IPS-NIHi11 (cell line): Measurements from ENCODE around the gene SLC7A6.

ENCODE experiments used
- DNase-seq: peaks from one replicate; pipeline ENCODE4 v3.0.0; 2012; ENCODE audit warnings: mixed read lengths, low spot score

Gene SLC7A6

DNA sequence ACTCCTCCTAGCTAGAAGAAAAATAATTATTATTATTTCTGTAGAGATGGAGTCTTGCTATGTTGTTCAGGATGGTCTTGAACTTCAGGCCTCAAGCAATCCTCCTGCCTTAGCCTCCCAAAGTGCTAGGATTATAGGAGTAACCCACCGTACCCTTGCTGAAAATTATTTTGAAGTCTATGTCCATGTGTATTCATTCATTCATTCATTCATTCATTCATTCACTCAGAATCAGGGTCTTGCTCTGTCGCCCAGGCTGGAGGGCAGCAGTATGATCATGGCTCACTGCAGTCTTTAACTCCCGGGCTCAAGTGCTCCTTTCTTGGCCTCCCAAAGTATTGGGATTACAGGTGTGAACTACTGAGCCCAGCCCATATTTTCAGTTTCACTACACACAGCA lies 42.3 kb downstream of the SLC7A6 start:
- DNase-seq = no peak

DNA sequence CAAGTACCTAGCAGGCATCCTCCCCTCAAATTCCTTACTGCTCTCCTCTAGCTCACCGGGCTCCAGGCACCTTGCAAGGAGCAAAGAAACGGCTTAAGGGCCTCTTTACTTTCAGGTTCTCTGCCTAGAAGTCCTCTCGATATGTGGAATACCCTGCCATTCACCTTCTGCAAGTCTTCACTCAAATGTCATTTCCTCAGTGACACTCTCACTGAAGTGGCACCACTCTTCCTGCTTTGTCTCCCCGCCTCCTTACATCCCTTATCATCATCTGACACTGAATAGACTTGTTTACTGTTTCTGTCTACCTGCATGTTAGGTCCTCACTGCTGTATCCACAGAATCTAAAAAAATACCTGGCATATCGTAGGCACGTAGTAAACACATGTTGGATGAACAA lies 45.5 kb downstream of the SLC7A6 start:
- no peak for DNase-seq

DNA sequence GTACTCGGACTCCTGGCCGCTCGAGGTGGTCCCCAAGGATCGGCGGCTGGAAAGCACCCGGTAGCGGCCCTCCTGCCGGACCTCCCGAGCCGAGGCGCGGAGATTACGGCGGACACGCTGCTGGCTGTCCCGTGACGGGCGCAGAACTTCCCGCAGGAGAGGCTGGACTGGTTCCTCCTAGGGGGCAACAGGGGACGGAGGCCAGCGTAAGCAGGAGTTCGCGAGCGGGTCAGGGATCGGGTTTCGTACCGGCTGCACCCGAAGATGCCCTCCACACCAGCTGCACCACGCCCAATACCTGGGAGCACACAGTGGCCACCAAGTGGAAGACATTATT lies 46.1 kb downstream of the SLC7A6 start:
- DNase-seq = peak; percentile 83

DNA sequence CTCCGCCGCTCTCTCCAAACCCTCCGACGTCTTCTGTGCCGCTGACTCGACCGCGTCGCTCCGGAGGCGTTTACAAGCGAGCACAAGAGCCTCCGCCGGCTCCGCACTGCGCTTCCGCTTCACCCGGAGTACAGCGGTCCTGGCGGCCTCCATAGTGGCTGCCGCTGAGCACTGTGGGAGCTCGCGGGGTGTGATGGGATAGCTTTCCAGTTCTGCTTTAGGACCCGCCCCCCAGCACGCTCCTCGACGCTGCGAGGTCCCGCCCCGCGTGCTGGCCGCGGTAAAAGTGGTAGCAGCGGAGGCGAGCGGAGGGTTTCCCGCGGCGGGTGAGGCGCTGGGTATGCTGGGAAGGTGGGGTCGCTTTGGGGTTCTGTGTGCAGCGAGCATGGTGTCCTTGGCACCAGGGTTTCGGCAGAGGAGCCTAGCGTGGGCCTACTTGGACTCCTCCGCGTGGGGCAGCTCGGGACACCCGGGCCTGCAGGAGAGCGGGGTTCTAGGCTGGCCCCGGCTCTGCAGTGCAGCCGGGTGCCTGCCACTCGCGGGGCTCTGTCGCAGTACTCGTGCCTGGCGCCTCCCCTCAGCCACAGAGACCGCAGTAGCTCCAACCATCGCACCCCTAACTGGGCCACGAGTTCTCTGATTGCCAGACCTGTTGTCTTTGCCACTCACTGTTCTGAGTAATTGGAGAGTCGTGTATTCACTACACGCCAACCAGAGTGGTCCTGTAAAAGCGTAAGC lies 46.6 kb downstream of the SLC7A6 start, which contains the start of the genes PRMT7 and SLC7A6OS:
Gene PRMT7, plus strand, starts transcription at position 246 of the 738 bp plus-strand sequence. CDS start 4,961 bp downstream, outside the sequence.
Gene SLC7A6OS, minus strand, starts transcription at position 173 of the 738 bp plus-strand sequence. Its CDS starts 20 bp downstream, at position 153.
- DNase-seq = peak; percentile 99

DNA sequence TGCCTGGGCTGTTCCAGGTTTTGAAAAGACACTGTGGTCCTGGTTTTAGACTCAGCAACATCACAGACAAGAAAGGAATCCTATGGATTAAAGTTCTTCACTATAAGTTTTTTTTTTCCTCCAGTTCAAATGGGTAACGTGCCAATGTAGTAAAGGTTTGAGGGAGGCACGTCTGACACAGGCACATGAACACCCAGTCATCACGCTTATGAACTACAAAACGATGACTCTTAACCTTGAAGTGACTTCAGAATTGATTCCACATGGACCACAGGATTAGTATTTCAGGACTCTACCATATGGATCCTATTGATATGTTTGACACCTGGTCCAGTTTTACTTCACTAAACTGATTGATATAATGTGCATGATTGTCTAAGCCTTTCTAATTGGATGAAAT lies 48.8 kb downstream of the SLC7A6 start:
- DNase-seq = no peak

DNA sequence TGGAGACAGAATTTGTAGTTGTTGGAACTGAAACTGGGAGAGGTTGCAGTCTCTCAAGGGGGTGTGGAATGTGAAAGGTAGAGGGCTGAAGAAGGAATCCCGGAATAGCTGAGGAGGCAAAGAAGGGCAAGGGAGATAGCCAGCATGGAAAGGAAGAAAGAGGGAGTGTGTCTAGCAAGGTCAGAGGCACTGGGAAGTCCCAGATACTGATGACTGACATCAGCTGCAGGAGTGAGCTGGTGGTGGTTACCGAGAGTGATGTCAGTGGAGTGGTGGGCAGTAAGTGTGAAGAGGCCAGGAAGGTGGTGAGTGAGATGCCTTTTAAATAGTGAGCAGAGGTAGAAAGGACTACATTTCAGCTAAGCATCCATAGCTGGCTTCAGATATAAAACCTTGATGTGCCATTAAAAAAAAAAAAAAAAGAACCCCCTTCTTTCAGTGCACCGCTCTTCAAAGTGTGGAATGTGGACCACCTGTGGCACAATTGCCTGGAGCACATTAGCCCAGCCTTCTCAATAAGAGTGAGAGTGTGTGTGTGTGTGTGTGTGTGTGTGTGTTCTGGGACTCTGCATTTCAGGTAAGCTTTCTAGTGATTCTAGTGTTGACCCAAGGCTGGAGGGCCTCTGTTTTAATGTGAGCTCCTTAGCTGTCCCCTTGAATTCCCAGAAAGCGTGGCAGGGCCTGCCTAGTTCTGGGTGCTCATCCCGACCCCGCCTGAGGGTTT lies 55.0 kb downstream of the SLC7A6 start:
- DNase-seq = no peak

DNA sequence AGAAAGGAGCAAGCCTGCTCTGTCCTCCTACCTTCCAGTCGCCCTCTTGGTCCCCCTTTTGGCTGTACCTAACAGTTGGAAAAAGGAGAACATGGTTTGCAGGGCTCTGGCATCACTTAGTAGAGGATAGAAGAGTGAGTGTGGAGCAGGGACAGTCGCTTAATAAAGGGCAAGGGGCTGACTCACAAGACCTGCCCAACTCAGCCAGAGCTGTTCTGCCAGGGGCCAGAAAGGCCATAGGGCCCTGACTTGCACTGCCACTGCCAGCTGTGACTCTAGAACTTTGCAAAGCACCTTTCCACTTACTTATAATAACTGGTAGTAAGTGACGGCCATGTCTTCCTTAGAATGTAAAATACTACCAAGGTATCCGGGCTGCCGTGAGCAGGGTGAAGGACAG lies 60.0 kb downstream of the SLC7A6 start:
- no peak for DNase-seq

DNA sequence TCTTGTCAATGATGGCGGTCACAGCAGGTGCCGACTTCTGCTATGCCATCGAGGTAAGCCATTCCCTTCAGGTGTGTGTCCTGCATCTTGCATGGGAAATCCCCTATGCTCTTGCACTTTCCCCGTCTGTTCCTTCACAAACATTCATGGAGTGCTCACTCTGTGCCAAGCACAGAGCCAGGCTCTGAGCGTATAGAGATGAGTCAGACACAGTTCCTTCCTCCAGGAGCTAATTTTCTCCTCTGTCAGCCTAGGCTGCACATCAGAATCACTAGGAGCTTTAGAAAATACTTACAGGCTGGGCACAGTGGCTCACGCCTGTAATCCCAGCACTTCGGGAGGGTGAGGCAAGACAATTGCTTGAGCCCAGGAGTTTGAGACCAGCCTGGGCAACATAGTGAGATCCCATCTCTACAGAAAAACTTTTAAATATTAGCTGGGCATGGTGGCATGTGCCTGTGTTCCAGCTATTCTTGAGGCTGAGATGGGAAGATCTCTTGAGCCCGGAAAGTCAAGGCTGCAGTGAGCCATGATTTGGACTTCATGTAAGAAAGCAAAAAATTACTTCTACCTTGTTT lies 60.5 kb downstream of the SLC7A6 start:
- DNase-seq = no peak

DNA sequence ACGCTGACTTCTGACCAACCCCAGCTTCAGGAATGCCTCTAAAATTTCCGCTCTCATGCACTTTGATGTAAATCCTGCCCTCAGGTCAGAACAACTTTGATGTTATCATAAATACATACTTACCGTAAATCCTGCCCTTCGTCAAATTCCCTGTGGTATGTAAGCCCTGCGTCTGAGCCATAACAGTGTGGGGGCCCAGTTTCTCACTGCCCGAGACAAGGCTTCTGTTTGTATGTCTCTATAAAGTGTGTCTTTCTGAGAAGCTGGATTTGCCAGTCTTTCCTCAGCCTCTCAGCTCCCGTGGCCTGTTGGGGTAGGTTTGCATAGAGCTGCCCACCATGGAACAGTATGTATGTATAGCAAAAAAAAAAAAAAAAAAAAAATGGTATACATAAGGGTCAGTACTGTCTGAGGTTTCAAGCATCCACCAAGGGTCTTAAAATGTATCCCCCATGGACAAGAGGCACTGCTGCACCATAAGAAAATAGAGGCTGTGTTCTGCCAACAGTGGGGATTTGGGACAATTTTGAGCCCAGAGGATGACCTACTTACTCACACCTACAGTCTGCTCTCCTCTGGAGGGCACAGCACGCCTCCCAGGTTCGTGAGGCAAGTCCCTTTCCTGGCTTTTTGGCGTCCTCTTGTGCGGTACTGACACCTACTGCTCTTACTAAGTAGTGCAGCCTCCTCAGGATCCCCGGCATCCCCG lies 64.0 kb downstream of the SLC7A6 start:
- DNase-seq = peak; percentile 93

DNA sequence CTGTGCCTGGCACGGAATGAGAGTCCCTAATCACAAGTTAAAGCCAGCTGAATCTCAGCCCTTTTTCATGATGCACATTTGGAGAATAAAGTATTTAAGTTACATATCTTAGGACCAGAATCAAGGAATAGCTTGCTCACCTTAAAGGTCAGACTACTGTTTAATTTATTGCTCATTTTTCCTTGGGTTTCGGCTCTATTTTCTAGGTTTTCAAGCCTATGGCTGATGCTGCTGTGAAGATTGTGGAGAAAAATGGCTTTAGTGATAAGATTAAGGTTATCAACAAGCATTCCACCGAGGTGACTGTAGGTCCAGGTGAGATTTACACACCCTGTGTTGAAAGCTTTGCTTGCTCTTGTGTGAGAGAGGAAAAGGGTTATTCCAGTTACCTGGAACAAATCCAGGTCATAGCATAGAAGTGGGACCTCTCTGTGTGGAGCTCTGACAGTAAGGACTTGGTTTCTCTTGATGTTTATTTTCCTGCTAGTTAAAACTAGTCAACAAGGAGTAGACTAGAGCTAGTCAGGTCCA lies 64.6 kb downstream of the SLC7A6 start:
- no peak for DNase-seq

DNA sequence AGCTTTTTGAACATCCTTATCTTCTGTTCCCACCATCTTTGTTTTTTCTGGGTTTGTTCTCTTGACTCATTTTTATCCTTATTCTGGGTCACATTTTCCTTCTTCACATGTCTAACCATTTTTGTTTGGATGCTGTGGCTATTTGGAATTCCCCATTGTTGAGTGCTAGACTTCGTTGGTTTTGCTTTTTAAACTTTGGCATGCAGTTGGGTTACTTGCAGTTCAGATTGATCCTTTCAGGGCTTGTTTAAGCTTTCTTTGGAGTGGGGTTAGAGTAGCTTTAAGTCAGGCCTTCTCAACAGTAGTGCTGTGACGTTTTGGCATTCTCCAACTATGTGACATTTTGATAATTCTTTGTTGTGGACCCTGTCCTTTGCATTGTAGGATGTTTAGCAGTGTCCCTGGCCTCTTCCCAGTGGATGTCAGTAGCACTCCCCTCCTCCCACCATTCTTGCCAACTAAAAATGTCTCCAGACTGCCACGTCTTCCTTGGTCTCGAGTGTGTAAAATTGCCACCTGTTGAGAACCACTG lies 67.6 kb downstream of the SLC7A6 start:
- no peak for DNase-seq

DNA sequence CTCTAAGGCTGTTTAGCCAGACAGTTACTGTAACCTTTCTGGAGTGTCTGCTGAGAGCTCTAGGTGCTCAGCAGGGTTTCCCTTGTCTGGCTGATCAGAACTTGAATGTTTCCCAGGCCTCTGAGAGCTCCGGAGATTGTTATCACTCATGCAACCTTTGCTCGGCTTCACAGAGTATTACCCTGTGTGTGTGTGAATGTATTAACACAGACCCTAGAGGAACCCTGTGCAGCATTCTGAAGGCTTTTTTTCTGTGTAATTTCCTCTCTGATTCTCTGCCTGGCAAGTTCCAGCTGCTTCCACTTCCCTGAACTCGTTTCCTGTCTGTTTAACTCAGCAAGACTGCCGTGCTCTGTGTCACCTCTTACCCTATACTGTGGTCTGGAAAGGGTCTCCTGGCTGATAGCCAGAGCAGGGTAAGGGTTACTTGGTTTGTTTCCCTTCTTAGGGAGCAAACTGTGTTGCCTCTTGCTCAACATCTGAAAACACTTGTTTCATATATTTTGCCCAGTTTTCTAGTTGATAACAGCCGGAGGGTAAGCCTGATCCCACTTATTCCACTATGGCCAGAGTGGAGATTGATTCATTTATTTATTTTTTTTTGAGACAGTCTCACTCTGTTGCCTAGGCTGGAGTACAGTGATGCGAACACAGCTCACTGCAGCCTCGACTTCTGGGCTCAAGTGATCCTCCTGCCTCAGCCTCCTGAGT lies 68.2 kb downstream of the SLC7A6 start:
- DNase-seq = no peak

DNA sequence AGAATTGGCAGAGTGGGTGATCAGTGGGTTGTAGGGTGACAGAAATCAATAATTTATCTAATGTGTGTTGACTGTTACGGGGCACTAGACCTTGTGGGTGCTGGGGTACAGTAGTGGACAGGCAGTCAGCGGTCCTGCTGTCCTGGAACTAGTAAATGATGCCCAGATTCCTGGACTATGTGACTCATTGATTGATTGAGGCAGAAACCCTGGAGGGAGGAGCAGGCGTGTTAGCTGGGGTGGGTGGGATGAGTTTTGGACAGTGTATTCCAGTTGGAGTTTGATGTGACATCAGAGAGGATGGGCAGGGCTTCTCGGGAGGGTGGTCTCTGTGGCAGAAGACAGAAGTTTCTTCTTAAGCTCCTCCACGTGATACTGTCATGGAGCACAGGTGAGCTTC lies 70.8 kb downstream of the SLC7A6 start:
- no peak for DNase-seq

DNA sequence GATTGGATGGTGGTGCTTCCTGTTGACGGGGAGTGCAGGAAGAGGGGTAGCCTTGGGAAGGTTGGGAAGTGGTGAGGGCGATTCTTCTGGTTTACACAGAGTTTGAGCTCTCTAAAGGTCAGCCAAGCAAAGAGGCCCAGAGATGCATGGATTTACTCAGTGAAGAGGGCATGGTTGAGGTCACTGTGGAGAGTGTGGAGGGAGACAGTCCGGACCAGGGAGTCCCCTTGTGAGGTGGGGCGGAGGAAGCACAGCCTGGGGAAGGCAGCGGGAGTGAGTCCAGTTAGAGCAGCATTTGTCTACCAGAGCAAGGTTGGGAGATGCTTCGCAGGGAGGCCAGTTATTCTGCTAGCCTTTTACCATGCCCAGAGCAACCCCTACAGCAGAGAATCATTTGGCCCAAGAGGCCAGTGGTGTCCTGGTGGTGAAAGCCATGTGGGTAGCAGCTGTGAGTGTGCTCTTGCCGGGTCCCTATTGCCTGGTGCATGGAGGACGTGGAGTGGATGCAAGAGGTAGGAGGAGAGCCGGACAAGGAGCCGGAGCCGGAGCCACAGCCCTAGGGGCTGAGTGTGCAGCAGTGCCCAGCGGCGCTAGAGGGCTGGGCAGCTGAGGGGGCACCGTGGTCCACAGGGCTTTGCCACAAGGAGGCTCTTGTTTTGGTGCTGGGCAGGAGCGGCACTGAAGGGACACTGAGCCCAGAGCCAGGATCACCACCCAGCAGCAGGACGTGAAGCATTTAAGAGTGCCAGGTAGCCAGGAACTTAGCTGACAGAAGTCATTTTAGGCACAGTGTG lies 74.2 kb downstream of the SLC7A6 start:
- DNase-seq = no peak

DNA sequence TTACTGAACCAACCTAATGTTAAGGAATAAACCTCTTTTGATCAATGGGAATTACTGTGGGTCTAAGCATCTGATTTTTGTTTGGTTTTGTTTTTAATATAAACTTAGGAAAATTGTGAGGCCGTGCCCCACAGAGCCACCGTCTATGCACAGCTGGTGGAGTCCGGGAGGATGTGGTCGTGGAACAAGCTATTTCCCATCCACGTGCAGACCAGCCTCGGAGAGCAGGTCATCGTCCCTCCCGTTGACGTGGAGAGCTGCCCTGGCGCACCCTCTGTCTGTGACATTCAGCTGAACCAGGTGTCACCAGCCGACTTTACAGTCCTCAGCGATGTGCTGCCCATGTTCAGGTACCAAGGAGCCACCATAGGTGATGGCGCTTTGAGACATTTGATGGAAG lies 74.9 kb downstream of the SLC7A6 start:
- DNase-seq = no peak

DNA sequence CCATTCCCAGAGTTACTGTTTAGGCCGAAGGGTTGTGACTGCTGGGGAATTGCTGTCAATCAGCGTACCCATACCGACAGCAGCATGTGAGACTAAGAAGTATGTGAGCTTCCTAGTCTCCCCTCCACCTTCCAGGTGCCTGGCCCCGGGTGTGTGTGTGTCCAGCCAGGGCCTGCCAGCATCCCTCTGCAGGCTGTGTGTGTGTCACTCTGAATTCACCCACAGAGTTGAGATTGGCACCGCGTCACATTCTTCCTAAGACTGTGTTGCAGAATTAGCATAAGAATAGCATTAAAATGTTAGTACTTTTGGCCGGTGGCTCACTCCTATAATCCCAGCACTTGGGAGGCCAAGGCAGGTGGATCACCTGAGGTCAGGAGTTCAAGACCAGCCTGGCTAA lies 78.3 kb downstream of the SLC7A6 start:
- no peak for DNase-seq

DNA sequence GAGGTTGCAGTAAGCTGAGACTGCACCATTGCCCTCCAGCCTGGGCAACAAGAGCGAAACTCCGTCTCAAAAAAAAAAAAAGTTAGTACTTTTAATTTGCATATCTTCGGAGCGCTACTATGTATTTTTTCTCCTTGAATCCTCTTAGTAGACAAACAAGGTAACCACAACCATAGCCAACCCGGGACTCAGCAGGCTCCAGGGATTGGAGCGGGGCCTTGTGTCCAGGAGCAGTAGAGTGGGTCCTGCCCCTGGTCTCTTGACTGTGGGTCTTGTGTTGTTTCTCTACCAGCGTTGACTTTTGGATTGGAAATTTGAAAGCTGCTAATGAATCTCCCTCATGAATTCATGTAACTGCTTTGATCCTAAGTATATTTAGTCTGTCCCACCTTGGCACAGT lies 78.8 kb downstream of the SLC7A6 start:
- no peak for DNase-seq

DNA sequence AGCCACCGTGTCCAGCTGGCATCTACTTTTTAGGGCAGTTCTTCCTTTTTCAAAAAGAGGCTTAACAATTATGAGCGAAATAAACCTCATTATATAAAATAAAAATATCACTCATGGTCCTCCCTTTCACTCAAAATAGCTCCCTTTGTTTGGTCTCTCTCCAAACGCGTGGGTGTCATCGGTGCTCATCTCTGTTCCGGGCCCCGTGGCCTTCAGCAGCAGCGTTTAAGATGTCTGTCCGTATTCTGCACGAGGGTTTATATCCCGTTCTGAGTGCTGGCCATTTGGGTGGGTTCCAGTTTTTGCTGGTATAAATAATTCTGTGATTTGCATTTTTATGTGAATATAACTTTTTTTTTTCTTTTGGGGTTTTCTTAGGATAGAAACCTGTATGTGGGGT lies 79.9 kb downstream of the SLC7A6 start:
- DNase-seq = no peak

DNA sequence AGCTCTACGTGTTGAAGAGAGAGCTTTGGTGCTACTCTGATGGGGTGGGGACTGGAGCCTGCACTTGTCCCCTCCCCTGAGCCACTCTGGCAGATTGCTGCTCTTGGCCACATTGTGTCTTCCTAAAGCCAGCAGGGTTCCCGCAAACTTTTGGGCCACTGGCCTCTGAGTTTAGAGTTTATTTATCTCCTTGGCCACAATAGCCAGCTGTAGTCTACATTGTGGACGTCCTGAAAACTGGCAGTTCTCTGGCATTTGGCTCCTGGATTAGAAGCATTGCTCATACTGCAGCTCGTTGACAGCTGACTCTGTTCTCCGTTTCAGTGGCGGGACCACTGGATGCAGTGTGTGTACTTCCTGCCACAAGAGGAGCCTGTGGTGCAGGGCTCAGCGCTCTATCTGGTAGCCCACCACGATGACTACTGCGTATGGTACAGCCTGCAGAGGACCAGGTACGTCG lies 81.1 kb downstream of the SLC7A6 start:
- no peak for DNase-seq

DNA sequence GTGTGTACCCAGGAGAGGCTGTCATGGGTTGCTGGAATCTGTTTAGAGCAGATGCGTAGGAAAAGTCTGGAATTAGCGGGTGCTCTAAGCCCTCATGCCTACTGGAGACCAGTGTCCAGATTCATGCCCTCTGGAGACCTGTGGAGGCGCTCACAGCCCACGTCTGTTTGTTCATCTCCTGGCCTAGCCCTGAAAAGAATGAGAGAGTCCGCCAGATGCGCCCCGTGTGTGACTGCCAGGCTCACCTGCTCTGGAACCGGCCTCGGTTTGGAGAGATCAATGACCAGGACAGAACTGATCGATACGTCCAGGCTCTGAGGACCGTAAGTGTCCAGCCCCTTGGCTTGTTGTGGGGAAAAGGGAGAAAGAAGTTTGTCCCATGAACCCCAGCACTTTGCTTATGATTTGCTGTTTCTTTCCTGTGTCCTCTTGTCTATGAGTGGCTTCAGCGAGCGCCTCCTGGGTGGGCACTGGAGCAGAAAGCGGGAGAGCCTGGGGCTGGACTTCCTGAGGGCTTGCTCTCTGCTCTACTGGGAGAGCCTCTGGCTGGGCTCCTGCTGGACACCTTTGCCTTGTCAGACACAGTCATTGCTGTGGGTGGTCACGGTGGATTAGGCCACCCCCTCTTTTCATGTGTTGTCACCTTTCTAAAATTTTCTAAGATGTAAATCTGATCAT lies 81.8 kb downstream of the SLC7A6 start:
- no peak for DNase-seq
